Measurements from ENCODE around the gene C10orf62. TPM values are rescaled to one million over a fixed set of nuclear protein-coding genes. Genes with fewer than 3 reads are reported as not detected.
"Not testable (repeated sequence)": the region's sequence is repeated elsewhere in the genome, so short reads cannot be mapped to it uniquely, and the experiment has no call there.

The C10orf62 gene
- total RNA-seq, 1 donor from 2014 or later, result not detected

DNA sequence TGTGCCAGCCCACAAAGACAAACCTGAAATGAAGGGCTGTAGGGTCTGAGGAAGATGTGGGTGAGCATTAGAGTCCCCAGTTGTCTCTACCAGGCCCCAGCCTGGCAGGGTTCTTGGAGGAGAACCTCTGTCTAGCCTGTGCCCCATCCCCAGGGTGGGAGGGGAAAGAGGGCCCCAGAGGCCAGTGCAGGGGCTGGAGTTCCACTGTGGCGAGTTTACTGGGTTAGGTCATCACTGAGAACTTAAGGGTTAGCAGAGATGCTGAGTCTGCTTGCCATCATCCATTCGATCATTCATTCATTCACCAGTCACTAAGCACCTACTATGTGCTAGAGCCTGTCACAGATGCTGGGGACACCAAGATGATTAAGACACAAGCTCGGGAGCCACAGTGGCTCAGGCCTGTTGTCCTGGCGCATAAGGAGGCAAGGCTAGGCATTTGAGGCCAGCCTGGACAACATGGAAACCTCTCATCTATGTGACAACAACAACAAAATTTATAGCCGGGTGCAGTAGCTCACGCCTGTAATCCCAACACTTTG is 14.3 kb upstream of the C10orf62 start:
- DNase-seq (no peak), ATAC-seq (no peak)
- intact Hi-C loops (cut with DNase I), result no loop called here
- H3K27me3 ChIP-seq, result no peaks in the 10 kb centered on the region
- no peaks in the 10 kb centered on the region for H3K9me3 ChIP-seq
- no peak overlapping the region for H3K27ac ChIP-seq
- H3K4me3 ChIP-seq, result no peak overlapping the region
- H3K4me1 ChIP-seq, result peaks cover 14% of the 10 kb centered on the region
- H3K36me3 ChIP-seq, result peaks cover 15% of the 10 kb centered on the region
- TF ChIP-seq, protein P1, sequence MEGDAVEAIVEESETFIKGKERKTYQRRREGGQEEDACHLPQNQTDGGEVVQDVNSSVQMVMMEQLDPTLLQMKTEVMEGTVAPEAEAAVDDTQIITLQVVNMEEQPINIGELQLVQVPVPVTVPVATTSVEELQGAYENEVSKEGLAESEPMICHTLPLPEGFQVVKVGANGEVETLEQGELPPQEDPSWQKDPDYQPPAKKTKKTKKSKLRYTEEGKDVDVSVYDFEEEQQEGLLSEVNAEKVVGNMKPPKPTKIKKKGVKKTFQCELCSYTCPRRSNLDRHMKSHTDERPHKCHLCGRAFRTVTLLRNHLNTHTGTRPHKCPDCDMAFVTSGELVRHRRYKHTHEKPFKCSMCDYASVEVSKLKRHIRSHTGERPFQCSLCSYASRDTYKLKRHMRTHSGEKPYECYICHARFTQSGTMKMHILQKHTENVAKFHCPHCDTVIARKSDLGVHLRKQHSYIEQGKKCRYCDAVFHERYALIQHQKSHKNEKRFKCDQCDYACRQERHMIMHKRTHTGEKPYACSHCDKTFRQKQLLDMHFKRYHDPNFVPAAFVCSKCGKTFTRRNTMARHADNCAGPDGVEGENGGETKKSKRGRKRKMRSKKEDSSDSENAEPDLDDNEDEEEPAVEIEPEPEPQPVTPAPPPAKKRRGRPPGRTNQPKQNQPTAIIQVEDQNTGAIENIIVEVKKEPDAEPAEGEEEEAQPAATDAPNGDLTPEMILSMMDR (IDR thresholded peaks at IDR 0.05), result no peak

DNA sequence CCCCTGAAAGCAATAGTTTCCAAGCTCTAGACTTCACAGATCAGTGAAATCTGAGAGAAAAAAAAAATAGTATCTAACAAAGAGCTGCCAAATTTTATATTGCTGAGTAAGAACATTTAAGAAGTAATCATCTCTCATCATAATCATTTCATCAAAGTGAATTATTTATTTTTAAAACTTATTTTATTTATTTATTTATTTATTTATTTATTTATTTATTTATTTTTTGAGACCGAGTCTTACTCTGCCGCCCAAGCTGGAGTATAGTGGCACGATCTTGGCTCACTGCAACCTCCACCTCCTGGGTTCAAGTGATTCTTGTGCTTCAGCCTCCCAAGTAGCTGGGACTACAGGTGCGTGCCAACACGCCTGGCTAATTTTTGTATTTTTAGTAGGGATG is 13.0 kb upstream of the C10orf62 start:
- H3K4me3 ChIP-seq; ATAC-seq; H3K36me3 ChIP-seq; intact Hi-C loops (cut with DNase I); H3K27ac ChIP-seq; DNase-seq; H3K9me3 ChIP-seq; H3K27me3 ChIP-seq: not testable (repeated sequence)
- peaks cover 14% of the 10 kb centered on the region for H3K4me1 ChIP-seq

DNA sequence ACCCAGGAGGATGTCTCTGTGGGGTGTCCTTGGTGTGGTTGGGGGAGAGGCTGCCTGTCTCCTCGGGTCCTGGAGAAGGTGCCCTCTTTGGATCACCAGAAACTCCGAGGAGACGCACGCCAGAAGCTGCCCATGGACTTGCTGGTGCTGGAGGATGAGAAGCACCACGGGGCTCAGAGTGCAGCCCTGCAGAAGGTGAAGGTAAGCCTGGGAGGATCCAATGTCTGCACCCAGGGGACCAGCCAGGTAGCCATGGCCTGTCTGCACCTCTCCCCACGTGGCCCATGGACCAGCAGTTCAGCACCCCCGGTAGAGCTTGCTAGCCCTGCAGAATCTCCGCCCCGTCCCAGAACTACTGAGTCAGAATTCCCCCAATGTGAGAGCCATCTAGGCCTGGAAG is 11.8 kb upstream of the C10orf62 start:
- no peak for ATAC-seq

DNA sequence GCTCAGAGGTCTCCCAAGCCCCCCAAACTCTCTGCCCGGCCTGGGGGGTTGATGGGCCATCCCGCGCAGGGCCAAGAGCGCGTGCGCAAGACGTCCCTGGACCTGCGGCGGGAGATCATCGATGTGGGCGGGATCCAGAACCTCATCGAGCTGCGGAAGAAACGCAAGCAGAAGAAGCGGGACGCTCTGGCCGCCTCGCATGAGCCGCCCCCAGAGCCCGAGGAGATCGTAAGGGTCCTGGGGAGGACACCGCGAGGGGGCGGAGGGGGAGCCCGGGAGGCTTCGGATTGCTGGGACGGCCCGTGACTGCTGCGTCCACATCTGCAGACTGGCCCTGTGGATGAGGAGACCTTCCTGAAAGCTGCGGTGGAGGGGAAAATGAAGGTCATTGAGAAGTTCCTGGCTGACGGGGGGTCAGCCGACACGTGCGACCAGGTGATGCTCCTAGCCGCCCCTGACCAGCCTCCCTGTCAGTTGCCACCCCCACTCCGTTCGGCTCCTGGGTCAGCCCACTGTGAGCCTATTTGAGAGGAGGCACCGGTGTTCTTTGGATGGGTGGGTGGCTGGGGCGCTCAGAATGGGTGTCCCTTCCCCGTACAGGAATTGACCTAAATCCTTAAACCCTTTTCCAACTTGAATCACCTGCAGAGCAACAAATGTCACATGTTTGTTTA is 11.2 kb upstream of the C10orf62 start:
- Histone ChIP-seq H3K4me1 (peaks cover 5% of the 10 kb centered on the region), H3K36me3 (no peaks in the 10 kb centered on the region), H3K4me3 (no peak overlapping the region), H3K27me3 (no peaks in the 10 kb centered on the region), H3K9me3 (no peaks in the 10 kb centered on the region), H3K27ac (no peak overlapping the region)
- DNase-seq, result no peak
- intact Hi-C loops (cut with DNase I), result no loop called here
- no peak for ATAC-seq
- TF ChIP-seq, protein P1 (IDR thresholded peaks at IDR 0.05), result no peak

More for the DNA sequence above, 11.8 kb upstream of the C10orf62 start:
- TF ChIP-seq, protein P1 (IDR thresholded peaks at IDR 0.05), result no peak
- Histone ChIP-seq H3K4me3 (no peak overlapping the region), H3K4me1 (peaks cover 7% of the 10 kb centered on the region), H3K9me3 (no peaks in the 10 kb centered on the region), H3K36me3 (no peaks in the 10 kb centered on the region), H3K27me3 (no peaks in the 10 kb centered on the region), H3K27ac (no peak overlapping the region)
- no peak for DNase-seq
- intact Hi-C loops (cut with DNase I), result no loop called here

DNA sequence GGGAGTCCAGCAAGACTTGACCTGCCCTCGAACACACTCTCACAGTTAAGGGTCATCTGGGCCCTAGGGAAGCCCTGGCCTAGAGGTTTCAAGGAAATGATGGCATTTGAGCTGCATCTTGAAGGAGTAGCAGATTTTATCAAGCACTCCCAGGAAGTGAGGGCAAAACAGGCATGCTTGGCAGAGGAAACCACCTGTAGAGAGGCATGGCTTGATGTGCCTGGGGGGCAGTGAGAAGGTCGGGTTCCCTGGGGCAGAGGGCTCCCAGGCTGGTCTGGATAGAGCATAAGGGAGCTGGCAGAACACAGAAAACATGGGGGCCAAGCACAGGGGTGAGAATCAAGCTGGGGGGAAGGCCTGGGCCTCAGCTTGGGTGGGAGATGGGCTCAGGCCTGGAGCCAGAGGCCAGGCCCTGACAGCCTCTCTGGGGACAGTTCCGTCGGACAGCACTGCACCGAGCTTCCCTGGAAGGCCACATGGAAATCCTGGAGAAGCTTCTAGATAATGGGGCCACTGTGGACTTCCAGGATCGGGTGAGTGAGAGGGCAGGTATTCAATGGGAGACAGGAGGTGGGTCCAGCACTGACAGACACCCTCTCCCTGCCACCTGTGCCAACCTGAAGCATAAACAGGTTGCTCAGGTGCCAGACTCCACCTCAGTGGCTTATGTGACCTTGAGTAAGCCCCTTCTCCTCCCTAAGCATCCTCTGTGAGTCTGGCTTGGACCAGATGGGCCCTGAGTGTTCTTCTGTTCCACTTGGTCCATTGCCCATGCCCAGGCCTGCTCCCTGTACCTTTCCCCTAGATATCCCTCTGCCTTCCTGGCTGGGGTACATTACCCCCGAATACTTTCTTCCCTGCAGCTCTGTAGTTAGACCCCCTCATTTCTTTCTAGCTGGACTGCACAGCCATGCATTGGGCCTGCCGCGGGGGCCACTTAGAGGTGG is 8.8 kb upstream of the C10orf62 start:
- Histone ChIP-seq H3K4me3 (no peak overlapping the region), H3K4me1 (no peaks in the 10 kb centered on the region), H3K27ac (no peak overlapping the region), H3K9me3 (no peaks in the 10 kb centered on the region), H3K36me3 (no peaks in the 10 kb centered on the region), H3K27me3 (no peaks in the 10 kb centered on the region)
- ATAC-seq (no peak), DNase-seq (no peak)
- intact Hi-C loops (cut with DNase I), result no loop called here
- TF ChIP-seq, protein P1 (IDR thresholded peaks at IDR 0.05), result no peak

DNA sequence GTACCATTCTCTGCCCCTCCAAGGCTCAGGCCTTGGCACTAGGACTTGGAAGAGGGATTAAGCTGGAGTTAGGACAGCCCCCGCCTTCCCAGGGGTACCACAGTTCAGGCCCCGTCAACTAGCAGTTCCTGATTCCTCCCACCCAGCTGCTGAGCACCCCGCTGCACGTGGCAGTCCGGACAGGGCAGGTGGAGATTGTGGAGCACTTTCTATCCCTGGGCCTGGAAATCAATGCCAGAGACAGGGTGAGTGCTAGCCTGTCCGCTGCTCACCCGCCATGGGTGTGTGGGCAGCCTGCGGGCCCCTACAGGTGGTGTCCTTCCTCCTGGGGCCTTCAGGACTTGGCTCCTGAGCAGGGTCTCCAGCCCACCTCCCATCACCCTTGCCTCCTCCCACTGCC is 7.4 kb upstream of the C10orf62 start:
- TF ChIP-seq, protein P1 (IDR thresholded peaks at IDR 0.05), result no peak
- Histone ChIP-seq H3K4me3 (no peak overlapping the region), H3K27me3 (no peaks in the 10 kb centered on the region), H3K27ac (no peak overlapping the region), H3K9me3 (no peaks in the 10 kb centered on the region), H3K4me1 (no peaks in the 10 kb centered on the region), H3K36me3 (no peaks in the 10 kb centered on the region)
- intact Hi-C loops (cut with DNase I), result no loop called here
- ATAC-seq, result no peak
- no peak for DNase-seq

All from upper lobe of right lung (tissue), 1 donor.